ENCODE measurements around the gene MESP2. TPM values are rescaled to one million over a fixed set of nuclear protein-coding genes. Genes with fewer than 3 reads are reported as not detected.

MESP2 gene
- total and polyA plus RNA-seq, 2 of the 13 experiments (the other 11 are each of a cell fraction or from before 2014, with no cell fraction given), result not detected

- TF ChIP-seq FOXA1 (IDR thresholded peaks at IDR 0.05) (no peak), FOXA1 (CRISPR knock-in tag; IDR thresholded peaks at IDR 0.05) (no peak), ZSCAN29 (CRISPR knock-in tag; conservative IDR thresholded peaks at IDR 0.05) (no peak), ZNF609 (CRISPR knock-in tag; IDR thresholded peaks at IDR 0.05; ENCODE audit: borderline replicate concordance) (no peak), RFX1 (IDR thresholded peaks at IDR 0.05) (no peak), PAXIP1 (CRISPR knock-in tag; conservative IDR thresholded peaks at IDR 0.05) (no peak), ZNF883 (CRISPR knock-in tag; IDR thresholded peaks at IDR 0.05; ENCODE audit: not compliant biosample characterization) (peak; percentile 72)
- TF ChIP-seq, protein P1, sequence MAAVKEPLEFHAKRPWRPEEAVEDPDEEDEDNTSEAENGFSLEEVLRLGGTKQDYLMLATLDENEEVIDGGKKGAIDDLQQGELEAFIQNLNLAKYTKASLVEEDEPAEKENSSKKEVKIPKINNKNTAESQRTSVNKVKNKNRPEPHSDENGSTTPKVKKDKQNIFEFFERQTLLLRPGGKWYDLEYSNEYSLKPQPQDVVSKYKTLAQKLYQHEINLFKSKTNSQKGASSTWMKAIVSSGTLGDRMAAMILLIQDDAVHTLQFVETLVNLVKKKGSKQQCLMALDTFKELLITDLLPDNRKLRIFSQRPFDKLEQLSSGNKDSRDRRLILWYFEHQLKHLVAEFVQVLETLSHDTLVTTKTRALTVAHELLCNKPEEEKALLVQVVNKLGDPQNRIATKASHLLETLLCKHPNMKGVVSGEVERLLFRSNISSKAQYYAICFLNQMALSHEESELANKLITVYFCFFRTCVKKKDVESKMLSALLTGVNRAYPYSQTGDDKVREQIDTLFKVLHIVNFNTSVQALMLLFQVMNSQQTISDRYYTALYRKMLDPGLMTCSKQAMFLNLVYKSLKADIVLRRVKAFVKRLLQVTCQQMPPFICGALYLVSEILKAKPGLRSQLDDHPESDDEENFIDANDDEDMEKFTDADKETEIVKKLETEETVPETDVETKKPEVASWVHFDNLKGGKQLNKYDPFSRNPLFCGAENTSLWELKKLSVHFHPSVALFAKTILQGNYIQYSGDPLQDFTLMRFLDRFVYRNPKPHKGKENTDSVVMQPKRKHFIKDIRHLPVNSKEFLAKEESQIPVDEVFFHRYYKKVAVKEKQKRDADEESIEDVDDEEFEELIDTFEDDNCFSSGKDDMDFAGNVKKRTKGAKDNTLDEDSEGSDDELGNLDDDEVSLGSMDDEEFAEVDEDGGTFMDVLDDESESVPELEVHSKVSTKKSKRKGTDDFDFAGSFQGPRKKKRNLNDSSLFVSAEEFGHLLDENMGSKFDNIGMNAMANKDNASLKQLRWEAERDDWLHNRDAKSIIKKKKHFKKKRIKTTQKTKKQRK (IDR thresholded peaks at IDR 0.05; ENCODE audit: low read length), result no peak
- TF ChIP-seq, protein P2, sequence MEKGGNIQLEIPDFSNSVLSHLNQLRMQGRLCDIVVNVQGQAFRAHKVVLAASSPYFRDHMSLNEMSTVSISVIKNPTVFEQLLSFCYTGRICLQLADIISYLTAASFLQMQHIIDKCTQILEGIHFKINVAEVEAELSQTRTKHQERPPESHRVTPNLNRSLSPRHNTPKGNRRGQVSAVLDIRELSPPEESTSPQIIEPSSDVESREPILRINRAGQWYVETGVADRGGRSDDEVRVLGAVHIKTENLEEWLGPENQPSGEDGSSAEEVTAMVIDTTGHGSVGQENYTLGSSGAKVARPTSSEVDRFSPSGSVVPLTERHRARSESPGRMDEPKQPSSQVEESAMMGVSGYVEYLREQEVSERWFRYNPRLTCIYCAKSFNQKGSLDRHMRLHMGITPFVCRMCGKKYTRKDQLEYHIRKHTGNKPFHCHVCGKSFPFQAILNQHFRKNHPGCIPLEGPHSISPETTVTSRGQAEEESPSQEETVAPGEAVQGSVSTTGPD (CRISPR knock-in tag; IDR thresholded peaks at IDR 0.05), result no peak
These were observed 25.3 kb upstream of the MESP2 start, which contains the start of gene MESP1 (continued) for GRCh38 chr15:89750560-89751542.
